ENCODE data around the gene FAM78A.
"Not testable (repeated sequence)": the region's sequence is repeated elsewhere in the genome, so short reads cannot be mapped to it uniquely, and the experiment has no call there.

Gene FAM78A

GRCh38 chr9:131214286-131214856 lies 61.9 kb downstream of the FAM78A start:
- no peak for TF ChIP-seq ZNF274 (IDR thresholded peaks at IDR 0.05; ENCODE audit: low read depth, low read length)
- no peak overlapping the region for H3K4me3 ChIP-seq (ENCODE audit: low read length)

- not testable (repeated sequence) for H3K4me3 ChIP-seq (ENCODE audit: low read length)
Observed at GRCh38 chr9:131211920-131212319, 64.4 kb downstream of the FAM78A start.
